Hematopoietic multipotent progenitor cell treated with erythropoietin and hydrocortisone succinate and interleukin-3 and kit ligand, for 15 days (in vitro differentiated cells): ENCODE results near the gene SCARF2.
"Not testable (repeated sequence)": the region's sequence is repeated elsewhere in the genome, so short reads cannot be mapped to it uniquely, and the experiment has no call there.

Experiments
- DNase-seq: peaks from one replicate; pipeline ENCODE4 v3.0.0-alpha.2; 2015; ENCODE audit warnings: low spot score

Gene SCARF2

DNA sequence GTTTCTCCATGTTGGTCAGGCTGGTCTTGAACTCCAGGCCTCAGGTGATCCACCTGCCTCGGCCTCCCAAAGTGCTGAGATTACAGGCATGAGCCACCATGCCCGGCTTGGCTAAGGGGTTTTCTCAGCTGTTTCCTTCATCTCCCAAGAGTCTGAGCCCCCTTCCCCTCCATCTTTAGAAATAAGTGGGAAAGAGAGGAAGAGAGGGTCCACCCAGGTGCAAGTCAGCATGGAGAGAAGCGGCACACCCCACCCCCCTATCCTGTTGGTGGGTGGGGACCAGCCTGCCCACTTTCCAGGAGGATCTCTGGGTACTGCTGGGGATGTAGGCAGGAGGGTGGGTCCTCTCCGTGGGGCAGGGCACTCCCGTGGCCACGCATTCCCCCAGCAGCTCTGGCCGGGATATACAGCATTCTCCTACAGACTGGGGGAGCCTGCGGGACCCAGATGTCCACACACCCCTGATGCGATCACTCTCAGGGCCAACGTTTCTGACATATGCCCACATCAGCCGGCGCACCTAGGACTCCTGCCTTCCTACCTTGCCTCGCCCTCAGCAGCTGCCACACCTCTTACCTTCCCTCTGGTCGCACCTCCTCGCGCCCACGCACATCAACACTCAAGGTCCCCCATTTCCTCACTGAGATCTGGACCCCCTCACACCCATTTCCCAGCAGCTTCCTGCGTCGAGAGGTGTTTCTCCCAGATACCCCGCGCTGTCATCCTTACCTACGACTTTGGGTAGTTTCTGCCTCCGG, 8.9 kb downstream of the SCARF2 start:
- no peak for DNase-seq

DNA sequence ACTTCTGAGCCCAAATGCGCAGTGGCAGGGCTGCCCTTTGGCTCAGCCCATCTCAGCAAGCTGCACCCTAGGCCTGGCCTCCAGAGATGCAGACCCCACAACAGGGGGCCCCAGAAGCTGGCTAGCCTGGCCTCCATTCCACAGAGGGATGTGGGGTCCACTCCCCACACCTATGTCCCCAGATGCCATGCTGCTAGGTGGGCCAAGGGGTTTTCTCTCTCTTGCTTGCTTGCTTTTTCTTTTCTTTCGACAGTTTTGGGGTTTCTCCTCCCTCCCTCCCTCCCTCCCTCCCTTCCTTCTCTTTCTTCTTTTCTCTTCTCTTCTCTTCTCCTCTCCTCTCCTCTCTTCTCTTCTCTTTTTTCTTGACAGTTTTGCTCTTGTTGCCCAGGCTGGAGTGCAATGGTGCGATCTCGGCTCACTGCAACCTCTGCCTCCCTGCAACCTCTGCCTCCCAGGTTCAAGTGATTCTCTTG, 9.6 kb downstream of the SCARF2 start:
- DNase-seq = no peak

DNA sequence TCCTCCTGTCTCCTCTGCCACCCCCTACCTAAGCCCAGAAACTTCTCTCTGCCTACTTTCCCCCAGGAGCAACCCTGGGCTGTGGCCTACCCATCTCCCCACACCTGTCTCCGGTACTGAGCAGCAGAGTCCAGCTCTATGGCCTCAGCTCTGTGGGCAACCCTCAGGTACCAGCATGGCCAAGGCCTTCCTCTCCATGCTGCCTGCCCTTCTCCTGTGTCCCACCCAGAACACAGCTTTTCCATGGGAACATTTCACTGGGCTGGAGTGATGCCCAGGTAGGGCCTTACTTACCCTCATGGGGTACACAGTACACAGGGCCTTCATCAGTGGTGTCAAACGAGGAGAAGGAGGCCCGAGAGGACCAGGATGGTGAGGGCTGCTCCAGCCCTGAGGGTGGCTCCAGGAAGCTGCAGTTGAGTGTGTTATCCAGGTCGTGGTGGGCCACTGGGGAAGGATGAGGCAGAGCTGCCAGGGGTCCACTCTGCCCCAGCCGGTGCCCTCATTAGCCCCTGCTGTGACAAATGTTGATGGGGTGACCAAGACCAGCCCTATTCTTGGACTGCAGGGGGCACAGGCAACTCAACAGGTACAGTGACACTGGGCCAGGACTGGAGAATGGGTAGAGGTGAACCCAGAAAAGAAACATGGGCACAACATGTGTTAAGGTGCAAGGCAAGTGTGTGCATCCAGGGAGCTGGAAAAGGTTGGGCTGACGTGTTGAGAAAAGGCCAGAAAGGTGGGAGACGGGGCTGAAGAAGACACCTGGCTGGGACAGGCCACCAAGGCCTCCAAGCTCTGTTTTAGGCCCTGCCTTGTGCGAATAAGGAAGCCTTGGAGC, 10.3 kb downstream of the SCARF2 start:
- DNase-seq = no peak

DNA sequence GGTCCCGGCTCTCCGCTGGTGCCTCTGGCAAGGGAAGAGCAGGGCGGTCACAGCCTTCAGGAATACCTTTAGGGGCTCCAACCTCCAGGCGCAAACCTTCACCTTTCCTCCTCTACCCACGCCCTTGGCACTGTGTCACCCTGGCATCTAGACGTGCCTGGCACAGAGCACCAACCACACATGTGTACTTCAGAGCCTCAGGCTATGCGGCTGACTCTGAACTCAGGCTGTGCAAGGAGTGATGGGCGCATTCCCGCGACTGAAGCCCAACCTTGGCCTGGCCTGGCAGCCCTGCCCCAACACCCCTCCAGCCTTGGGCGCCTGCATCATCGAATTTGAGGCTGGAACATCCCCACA, 11.4 kb downstream of the SCARF2 start:
- DNase-seq = no peak

DNA sequence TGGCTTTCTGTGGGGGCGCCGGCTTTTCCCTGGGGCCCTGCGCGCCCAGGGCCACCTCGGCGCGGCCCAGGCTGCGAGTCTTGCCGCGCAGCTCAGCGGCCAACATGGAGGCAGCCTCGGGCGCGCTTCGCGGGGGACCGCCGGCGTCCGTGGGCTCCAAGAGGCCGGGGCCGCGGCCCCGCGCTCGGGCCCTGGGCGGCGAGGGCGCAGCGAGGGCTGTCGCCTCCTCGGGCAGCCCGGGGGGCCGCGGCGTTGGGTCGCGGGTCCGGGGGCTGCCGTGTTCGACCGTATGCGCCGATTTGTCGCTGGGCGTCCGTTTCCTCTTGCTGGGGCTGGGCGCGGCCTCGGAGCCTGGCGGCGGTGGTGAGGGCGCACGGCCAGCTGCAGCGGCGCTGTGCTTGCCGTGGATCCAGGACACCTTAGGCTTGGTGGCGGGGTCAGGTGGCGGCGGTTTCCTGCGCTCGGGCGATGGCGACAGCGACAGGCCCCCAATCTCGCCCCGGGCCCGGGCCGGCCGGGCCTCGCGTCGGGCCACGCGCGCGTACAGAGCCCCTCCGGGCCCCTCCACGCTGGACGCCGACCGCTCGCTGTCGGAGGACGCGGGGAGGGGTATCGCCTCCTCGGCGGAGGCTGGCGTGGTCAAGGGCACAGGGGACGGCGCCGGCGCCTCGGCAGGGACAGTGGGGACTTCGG, 11.9 kb downstream of the SCARF2 start:
- no peak for DNase-seq

DNA sequence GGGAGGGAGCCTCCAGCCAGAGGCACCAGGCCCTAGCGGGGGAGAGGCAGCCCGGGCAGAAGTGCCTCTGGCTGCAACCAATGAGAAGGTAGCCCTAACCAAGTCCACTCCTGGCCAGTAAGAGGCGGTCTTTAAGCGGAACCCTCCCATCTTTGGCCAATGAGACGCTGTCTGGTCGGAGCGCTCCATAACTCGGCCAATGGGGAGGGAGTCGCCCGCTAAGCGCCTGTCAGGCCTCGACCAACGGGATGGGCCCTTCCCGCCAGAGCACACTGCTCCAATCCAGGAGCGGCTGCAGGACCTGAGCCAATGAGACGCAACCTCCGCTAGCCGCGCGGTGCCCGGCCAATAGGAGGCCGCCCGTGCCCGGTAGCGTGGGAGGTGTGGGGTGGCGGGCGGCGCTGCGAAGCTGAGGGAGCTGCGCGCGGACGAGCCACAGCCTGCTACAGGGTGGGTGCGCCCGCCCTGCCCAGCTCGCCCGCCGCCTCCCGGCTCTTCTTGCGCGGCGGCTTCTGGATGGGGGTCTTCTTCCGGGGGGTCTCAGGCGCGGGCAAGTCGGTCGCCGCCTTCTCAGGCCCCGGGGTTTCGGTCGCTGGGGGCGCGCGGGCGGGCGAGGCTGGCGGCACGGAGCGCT, 12.6 kb downstream of the SCARF2 start:
- DNase-seq = no peak

DNA sequence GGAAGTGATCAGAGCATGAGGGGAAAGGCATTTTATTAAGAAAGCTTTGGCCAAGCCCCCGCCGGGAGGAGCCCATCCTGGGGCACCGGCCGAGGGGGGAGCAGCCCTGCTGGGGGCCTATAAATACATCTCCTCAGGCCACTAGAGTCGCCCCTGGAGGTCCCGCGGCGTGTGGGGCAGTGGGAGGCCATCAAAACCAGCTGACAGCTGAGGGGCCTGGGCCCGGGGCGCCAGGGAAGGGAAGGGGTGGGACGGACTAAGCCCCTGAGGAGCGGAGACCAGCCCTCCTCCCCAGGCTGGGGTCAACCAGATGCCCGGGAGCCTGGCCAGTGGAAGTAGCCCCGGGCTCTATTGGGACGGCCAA, 13.1 kb downstream of the SCARF2 start:
- no peak for DNase-seq

DNA sequence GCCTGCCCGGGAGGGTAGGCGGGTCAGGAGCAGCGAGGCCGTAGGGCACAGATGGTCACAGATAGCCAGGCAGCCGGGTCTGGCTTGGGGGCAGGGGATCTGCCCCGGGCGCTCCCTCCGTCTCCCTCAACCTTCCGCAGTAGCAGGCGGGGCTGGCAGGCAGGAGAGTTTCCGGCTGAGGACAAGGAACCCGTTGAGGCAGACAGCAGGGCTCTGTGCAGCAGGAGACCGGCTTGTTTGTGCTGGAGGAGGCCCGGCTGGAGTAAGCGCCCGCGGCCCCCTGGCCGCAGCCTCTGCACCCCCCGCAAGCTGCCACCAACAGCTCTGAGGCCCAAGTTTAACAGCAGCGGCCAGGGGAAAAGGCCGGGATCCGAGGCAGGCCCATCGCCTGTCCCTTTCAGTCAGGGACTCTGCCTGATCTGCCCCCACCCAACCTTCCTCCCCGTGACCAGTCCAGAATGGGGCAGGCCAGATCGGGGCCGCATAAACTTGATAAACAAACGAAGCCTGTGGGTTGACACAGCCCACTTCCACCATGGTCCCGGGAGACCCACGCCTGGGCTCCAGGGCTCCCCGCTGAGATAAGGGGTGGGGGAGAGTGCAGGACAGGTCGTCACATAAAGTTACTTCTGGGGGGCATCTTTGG, 13.6 kb downstream of the SCARF2 start:
- no peak for DNase-seq

DNA sequence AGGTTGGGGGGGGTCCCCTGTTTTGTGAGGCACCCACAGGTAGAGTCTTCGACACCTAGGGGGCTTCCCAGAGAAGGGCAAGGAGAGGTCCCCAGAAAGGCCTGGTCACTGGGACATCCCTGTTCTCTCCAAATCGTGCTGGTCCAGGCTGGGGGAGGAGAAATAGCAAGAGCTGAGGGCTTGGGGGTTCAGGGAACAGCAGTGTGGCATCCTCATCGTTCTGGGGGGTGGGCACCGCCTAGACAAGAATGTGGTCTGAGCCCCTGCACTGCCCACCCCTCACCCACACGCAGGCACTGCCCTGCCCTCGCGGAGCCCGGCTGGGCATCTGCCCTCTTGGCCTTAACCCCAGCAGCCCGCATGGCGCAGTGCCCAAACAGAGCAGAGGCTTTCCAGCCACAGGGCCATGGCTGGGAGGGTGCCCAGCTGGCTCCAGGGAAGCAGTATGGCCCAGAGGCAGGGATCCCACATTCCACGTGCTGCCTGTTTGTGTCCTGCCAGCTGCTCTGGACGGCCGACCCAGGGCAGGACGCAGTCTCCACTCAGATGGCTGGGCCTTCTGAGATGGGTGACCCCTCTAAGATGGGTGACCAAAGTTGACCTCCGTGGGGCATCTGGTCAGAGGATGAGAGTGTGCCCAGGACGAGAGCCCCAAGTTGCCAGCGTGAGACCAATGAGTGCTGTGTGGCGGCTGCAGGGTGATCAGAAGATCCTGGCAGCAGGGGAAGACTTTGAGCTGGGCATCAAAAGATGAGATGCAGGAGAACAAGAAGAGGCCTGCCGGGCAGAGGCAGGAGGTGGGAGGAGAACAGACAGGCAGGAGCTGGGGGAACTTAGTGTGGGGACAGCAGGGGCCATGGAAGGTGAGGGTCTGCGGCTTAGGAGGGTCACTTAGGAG, 14.4 kb downstream of the SCARF2 start:
- DNase-seq = no peak

DNA sequence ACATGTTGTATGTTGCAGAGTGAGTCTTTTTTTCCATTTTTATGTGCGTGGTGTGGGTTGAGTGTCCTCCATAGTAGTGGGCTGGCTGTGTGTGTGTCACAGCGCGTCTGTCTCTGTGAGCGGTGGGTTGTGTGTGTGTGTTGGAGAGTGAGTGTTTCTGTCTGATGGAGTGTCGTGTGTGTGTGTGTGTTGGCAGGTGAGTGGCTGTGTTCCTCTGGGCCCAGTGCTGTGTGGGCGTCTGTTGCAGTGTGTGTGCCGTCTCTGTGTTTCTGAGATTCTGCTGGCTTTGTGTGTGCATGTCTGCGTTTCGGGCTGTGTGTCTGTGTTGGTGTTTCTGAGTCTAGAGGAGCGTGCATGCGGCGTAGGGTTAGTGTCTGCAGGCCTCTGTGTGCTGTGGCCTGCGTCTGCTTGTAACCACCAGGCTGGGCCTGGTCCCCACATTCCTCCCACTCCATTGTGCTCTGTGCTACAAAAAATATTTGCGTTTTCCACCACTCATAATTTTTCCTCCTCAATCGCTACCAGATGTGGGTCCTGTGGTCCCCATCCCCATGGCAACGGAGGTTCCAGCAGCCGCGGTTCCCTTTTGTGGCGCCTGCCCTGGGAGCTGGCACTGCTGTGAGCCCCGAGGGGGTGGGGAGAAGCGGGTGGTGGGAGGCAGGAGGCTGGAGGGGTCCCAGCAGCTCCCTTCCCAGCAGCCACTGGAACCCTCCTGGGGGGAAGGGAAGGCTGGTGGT, 15.2 kb downstream of the SCARF2 start:
- DNase-seq = no peak

DNA sequence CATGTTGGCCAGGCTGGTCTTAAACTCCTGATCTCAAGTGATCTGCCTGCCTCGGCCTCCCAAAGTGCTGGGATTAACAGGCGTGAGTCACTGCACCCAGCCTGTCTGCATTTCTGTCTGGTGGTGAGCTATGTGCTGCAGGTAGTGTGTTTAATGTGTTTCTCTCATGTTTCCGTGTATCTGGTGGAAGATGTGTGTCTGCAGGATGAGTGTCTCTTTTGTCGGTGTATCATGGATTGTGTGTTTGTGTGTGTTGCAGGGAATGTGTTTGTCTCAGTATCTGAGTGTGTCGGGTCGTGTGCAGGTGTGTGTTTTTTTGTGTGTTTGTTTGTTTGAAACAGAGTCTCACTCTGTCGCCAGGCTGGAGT, 16.1 kb downstream of the SCARF2 start:
- DNase-seq = no peak

DNA sequence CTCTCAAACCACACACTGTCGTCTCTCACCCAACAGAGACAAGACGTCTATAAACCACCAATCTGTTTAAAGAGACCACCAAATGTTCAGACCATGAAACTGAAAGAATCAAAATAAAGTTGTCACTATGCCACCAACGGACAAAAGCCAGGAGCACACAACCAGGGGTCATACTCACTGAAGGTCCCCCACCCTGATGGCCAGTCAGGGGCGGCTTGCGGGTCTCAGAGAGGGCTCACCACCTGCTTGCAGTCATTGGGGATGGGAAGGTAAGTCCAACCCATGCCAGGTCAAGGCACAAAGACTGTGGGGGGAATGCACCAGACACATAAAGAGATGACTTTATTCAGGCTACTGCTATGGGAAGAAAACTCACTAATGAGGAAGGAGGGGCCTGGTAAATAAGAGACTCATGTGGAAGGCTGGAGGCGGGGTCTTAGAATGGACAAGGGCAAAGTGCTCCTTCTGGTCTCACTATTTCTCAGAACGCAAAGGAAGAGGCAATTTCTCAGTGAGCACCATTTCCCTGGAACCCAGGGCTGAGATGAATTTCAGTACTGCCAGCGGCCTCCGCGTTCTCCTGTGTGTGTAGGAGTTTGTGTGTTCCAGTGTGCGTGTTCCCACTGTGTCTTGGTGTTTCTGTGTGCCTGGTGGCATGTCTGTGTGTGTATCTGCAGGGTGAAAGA, 17.3 kb downstream of the SCARF2 start:
- no peak for DNase-seq

DNA sequence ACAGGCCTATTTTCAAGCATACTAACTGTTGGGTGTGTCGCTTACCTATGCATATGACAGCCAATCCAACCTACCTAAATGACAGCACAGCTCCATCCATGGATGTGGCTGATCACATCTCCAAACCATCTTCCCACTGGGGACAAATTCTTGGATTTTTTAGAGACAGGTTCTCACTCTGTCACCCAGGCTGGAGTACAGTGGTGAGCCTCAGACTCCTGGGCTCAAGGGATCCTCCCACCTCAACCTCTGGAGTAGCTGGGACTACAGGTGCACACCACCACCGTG, 18.0 kb downstream of the SCARF2 start:
- DNase-seq = no peak

DNA sequence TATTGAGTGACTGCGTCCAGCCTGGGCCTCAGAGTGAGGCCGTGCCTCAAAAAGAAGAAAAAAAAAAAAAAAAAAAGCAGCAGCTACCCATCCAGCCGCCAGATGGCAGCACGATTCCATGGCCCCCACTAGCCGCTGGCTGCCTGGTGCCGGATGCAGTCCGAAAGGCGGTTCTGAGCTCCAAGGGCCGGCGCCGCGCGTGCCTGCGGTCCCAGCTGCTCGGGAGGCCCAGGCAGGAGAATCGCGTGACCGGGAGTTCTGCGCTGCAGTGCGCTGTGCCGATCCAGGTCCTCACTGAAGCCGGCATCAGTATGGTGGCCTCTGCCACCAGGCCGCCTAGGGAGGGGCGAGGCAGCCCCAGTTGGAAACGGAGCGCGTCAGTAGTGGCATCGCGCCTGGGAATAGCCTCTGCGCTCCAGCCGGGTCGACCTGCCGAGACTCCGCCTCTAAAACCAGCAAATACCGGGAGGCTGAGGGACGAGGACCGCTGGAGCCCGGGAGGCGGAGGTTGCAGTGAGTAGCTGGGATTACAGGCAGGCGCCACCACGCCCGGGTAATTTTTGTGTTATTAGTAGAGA, 19.3 kb downstream of the SCARF2 start:
- peak; percentile 71 for DNase-seq

DNA sequence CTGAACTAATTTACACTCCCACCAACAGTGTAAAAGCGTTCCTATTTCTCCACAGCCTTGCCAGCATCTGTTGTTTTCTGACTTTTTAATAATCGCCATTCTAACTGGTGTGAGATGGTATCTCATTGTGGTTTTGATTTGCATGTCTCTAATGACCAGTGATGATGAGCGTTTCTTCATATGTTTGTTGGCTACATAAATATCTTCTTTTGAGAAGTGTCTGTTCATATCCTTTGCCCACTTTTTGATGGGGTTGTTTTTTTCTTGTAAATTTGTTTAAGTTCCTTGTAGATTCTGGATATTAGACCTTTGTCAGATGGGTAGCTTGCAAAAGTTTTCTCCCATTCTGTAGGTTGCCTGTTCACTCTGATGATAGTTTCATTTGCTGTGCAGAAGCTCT, 21.9 kb downstream of the SCARF2 start:
- not testable (repeated sequence) for DNase-seq

DNA sequence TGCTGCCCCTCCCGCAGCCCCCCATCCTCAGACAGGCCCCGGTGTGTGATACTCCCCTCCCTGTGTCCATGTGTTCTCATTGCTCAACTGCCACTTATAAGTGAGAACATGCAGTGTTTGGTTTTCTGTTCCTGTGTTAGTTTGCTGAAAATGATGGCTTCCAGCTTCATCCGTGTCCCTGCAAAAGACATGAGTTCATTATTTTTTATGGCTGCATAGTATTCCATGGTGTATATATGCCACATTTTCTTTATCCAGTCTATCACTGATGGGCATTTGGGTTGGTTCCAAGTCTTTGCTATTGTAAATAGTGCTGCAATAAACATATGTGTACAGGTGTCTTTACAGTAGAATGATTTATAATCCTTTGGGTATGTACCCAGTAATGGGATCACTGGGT, 22.4 kb downstream of the SCARF2 start:
- not testable (repeated sequence) for DNase-seq

DNA sequence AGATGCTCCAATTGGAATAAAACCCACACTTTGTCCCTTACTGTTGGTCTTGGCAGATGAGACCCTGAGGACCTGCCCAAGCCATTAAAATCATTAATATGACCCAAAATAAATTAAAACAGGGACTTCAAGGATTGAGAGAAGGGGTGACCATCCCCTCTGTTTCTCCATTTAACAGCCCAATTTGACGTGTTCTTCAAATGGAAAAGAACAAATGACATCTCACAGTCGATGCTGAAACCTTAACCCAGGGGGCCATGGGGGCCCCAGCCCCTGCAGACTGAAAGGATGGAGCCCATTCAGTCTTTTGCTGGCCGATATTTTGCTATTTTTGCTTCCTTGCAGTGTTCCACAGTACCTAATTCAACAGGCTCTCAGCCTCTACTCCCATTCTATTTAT, 23.2 kb downstream of the SCARF2 start:
- DNase-seq = no peak

DNA sequence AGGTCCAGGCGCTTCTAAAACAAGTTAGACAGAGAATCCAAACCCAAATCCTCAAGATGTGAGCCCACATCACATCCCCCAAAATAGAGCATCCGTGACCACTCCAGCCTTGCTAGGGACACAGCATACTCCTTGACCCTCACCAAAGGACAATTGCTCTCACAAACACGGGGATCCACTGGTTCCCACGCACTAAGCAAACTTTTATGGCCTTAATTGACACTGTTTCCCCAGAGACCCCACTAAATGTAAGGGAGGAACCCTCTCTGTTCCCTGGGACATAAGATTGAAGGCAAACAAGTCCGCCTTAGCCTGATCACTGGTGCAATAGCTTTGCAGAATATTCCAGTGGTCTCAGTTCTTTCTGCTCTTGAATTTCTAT, 23.6 kb downstream of the SCARF2 start:
- DNase-seq = no peak

DNA sequence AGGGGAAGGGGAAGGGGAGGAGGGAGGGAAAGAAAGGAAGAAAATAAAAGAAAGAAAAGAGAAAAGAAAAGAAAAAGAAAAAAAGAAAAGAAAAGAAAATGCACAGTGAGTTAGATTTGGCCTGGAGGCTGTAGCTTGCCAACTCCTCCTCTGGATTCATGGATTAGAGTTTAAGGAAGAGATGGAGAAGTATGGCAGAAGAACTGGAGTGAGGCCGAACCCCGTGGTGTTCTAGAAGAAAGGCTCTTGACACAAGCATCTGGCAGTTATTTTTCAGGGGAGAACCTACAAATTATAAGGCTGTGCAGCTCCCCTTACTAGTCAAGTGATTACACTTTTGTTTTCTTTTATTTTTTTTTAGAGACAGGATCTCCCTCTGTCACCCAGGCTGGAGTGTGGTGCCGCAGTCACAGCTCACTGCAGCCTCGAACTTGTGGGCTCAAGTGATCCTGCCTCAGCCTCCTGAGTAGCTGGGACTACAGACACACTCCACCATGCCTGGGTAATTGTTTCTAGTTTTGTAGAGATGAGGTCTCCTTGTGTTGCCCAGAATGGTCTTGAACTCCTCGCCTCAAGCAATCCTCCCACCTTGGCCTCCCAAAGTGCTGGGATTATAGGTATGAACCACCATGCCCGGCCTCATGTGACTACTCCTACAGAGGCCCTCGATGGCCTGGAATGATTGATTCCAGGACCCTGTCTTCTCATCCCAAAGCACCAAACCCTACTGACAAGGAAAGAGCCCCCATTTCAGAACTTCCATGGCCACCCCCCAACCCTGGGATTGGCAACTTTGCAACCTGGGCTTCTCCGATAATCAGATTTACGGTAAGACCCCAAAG, 24.2 kb downstream of the SCARF2 start:
- no peak for DNase-seq
